HG03064 (cell line): ENCODE results near the gene LTBP2.
"Not testable (repeated sequence)": the region's sequence is repeated elsewhere in the genome, so short reads cannot be mapped to it uniquely, and the experiment has no call there.

ENCODE experiments used
- ATAC-seq: cut with Tn5 transposase; IDR thresholded peaks from one replicate; pipeline ENCODE4 v1.9.1; 2021; ENCODE audit warnings: low read depth; ENCODE audit not compliant: unreplicated experiment

Gene LTBP2

GRCh38 chr14:74464785-74465184, 147.3 kb downstream of the LTBP2 start:
- ATAC-seq = no peak

GRCh38 chr14:74463697-74464096, 148.3 kb downstream of the LTBP2 start:
- no peak for ATAC-seq

GRCh38 chr14:74462993-74463392, 149.0 kb downstream of the LTBP2 start:
- no peak for ATAC-seq

GRCh38 chr14:74459976-74460375, 152.1 kb downstream of the LTBP2 start:
- ATAC-seq = no peak

GRCh38 chr14:74459289-74459946, 152.6 kb downstream of the LTBP2 start:
- no peak for ATAC-seq

- ATAC-seq = no peak
These were observed 154.5 kb downstream of the LTBP2 start for GRCh38 chr14:74457565-74457895.

- no peak for ATAC-seq
These were observed 155.1 kb downstream of the LTBP2 start for GRCh38 chr14:74456684-74457564.

- ATAC-seq = not testable (repeated sequence)
These were observed 157.6 kb downstream of the LTBP2 start for GRCh38 chr14:74454397-74454796.
